MM.1S (cell line): ENCODE results near the gene BPIFB3.

ENCODE experiments used
- DNase-seq: peaks from one replicate; pipeline ENCODE4 v3.0.0-alpha.2; 2015
- H2AFZ ChIP-seq: fragments of 300-600 bp; sonication (generic); 2 replicates; pipeline ENCODE4 v1.6.0; 2016; ENCODE audit warnings: antibody characterized with exemption, low read length
- H3F3A ChIP-seq: fragments of 300-600 bp; sonication (generic); 2 replicates; pipeline ENCODE4 v1.6.1; 2016; ENCODE audit warnings: mild to moderate bottlenecking, antibody characterized with exemption, low read length, moderate library complexity, mixed read lengths; ENCODE audit not compliant: insufficient read depth
- H3K27ac ChIP-seq: fragments of 300-600 bp; sonication (generic); 2 replicates; pipeline ENCODE4 v1.5.1; 2016; ENCODE audit warnings: mild to moderate bottlenecking, low read length
- H3K27me3 ChIP-seq: fragments of 300-600 bp; sonication (generic); replicated peaks from 2 replicates; pipeline ENCODE4 v1.6.0; 2016; ENCODE audit warnings: low read length; ENCODE audit not compliant: insufficient read depth
- H3K36me3 ChIP-seq: fragments of 300-600 bp; sonication (generic); replicated peaks from 2 replicates; pipeline ENCODE4 v1.6.1; 2016; ENCODE audit warnings: mild to moderate bottlenecking, low read length, mixed read lengths; ENCODE audit not compliant: insufficient read depth
- H3K4me1 ChIP-seq: fragments of 300-600 bp; sonication (generic); 2 replicates; pipeline ENCODE4 v1.6.1; 2016; ENCODE audit warnings: low read length, mixed read lengths
- H3K4me2 ChIP-seq: fragments of 300-600 bp; sonication (generic); 2 replicates; pipeline ENCODE4 v1.6.0; 2016; ENCODE audit warnings: low read depth, low read length
- H3K4me3 ChIP-seq: fragments of 300-600 bp; sonication (generic); 2 replicates; pipeline ENCODE4 v1.5.1; 2016; ENCODE audit warnings: low read length, mixed read lengths
- H3K79me2 ChIP-seq: fragments of 300-600 bp; sonication (generic); 2 replicates; pipeline ENCODE4 v1.6.1; 2016; ENCODE audit warnings: mixed run types, low read length, mixed read lengths
- H3K9ac ChIP-seq: fragments of 300-600 bp; sonication (generic); 2 replicates; pipeline ENCODE4 v1.6.1; 2016; ENCODE audit warnings: low read length, mixed read lengths
- H3K9me2 ChIP-seq: fragments of 300-600 bp; sonication (generic); replicated peaks from 2 replicates; pipeline ENCODE4 v1.6.1; 2016; ENCODE audit warnings: mild to moderate bottlenecking, low read length, mixed read lengths; ENCODE audit not compliant: insufficient read depth
- H3K9me3 ChIP-seq: fragments of 300-600 bp; sonication (generic); replicated peaks from 2 replicates; pipeline ENCODE4 v1.6.1; 2016; ENCODE audit warnings: mild to moderate bottlenecking, low read length, mixed read lengths; ENCODE audit not compliant: insufficient read depth
- H4K20me1 ChIP-seq: fragments of 300-600 bp; sonication (generic); 2 replicates; pipeline ENCODE4 v1.6.1; 2016; ENCODE audit warnings: mild to moderate bottlenecking, low read length, moderate library complexity, mixed read lengths; ENCODE audit not compliant: insufficient read depth
- EZH2 ChIP-seq: fragments of 300-600 bp; sonication (generic); optimal IDR thresholded peaks from 2 replicates; pipeline ENCODE3; 2017; ENCODE audit warnings: low read depth, mild to moderate bottlenecking, antibody characterized with exemption, low read length, mixed read lengths
- EZH2phosphoT487 ChIP-seq: fragments of 300-600 bp; sonication (generic); IDR thresholded peaks from 2 replicates; pipeline ENCODE4 v1.6.1; 2018; ENCODE audit warnings: antibody characterized with exemption, low read length
- TF ChIP-seq, protein P1 (sequence below): fragments of 300-600 bp; sonication (generic); IDR thresholded peaks from 2 replicates; pipeline ENCODE4 v1.5.1; 2016; ENCODE audit warnings: antibody characterized with exemption, low read length, mixed read lengths

The BPIFB3 gene, protein sequence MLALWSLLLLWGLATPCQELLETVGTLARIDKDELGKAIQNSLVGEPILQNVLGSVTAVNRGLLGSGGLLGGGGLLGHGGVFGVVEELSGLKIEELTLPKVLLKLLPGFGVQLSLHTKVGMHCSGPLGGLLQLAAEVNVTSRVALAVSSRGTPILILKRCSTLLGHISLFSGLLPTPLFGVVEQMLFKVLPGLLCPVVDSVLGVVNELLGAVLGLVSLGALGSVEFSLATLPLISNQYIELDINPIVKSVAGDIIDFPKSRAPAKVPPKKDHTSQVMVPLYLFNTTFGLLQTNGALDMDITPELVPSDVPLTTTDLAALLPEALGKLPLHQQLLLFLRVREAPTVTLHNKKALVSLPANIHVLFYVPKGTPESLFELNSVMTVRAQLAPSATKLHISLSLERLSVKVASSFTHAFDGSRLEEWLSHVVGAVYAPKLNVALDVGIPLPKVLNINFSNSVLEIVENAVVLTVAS

DNA sequence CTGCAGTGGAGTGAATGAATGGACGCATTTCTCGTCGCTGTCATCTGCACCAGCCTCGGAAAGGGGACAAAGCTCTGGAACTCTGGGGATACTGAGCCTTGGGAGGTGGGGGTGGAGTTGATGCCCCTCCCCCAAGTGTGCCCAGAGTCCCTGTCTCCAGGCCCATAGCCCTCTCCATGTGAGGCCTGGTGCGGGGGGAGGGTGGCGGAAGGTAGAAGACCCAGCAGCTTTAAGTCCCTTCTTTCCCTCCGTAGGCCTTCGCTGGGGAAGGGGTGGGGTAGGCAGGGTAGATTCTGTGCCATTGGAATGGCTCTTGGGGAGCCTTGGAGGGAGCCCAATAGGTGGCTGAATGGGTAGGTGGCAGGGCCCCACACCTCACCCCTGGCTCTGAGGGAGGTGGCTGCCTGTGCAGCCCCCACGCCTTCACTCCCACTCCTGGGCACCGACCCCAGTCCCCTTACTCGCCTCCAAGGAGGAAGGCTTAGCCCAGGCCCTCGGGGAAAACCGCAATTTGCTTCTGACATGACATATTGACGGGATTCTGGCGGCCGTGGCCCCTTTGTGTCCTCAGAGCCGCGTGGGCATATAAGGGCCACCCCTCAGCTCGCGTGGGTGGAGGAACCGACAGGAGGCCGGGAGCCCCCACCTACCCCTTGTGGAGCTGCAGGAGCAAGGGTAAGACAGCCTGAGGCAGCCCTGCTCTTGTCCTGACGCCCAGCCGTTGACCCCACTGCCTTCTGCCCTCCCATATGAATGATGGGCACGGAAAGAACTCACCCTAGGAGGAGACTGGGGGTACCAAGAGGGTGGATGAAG, at the start of gene BPIFB3:
TSS of gene BPIFB3 (plus strand) at position 613 of the 816 bp plus-strand sequence. CDS start 1,533 bp downstream, outside the sequence.
- Histone ChIP-seq H3K4me3 (no peak within 1 kb of the TSS), H3K4me1 (no peaks in the 10 kb centered on the region), H3K36me3 (no peaks in the 10 kb centered on the region), H3F3A (no peaks in the 10 kb centered on the region), H4K20me1 (no peaks in the 10 kb centered on the region), H3K27ac (no peak within 1 kb of the TSS), H2AFZ (no peak within 1 kb of the TSS), H3K79me2 (no peaks in the 10 kb centered on the region), H3K9me3 (no peaks in the 10 kb centered on the region), H3K4me2 (no peak within 1 kb of the TSS), H3K9ac (no peak within 1 kb of the TSS), H3K27me3 (peaks cover 41% of the 10 kb centered on the region), H3K9me2 (no peaks in the 10 kb centered on the region)
- DNase-seq = no peak
- TF ChIP-seq EZH2phosphoT487 = no peak
- TF ChIP-seq EZH2 = no peak
- TF ChIP-seq, protein P1, sequence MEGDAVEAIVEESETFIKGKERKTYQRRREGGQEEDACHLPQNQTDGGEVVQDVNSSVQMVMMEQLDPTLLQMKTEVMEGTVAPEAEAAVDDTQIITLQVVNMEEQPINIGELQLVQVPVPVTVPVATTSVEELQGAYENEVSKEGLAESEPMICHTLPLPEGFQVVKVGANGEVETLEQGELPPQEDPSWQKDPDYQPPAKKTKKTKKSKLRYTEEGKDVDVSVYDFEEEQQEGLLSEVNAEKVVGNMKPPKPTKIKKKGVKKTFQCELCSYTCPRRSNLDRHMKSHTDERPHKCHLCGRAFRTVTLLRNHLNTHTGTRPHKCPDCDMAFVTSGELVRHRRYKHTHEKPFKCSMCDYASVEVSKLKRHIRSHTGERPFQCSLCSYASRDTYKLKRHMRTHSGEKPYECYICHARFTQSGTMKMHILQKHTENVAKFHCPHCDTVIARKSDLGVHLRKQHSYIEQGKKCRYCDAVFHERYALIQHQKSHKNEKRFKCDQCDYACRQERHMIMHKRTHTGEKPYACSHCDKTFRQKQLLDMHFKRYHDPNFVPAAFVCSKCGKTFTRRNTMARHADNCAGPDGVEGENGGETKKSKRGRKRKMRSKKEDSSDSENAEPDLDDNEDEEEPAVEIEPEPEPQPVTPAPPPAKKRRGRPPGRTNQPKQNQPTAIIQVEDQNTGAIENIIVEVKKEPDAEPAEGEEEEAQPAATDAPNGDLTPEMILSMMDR = no peak

DNA sequence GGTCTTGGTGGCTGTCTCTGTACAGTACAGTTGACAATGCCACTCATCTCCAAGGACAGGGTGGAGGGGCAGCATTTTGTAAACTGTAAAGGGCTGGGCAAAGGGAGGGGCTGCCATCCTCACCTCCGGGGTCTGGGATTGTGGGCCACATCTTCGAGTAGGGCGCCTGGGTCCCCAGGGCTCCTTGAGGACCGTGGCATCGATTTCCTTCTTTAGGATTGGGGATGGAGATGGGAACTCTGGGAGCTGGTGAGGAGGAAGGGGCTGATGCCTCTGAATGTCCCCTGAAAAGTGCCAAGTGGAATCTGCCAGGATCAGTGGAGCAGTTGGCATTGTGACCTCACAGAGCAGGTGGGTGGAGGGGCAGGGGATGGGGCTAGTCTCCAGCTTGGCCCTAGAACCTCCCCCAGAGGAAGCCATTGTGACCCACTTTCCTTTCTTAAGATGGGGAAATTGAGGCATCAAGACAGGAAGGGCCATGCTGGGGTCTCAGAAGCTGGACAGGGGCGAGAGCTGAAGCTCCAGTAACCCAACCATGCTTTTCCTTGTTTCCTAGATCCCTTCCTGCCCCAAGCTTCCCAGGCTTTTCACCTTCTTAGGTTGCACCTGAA, 49.5 kb upstream of the BPIFB3 start, which contains the start of gene SUN5:
TSS of gene SUN5 (minus strand) at position 293 of the 611 bp plus-strand sequence. CDS start at position 200, 93 bp downstream.
- Histone ChIP-seq H2AFZ (no peak within 1 kb of the TSS), H3K27me3 (peaks cover 23% of the 10 kb centered on the region), H4K20me1 (no peaks in the 10 kb centered on the region), H3K4me1 (no peaks in the 10 kb centered on the region), H3K9me2 (no peaks in the 10 kb centered on the region), H3K36me3 (no peaks in the 10 kb centered on the region), H3K9ac (no peak within 1 kb of the TSS), H3K9me3 (no peaks in the 10 kb centered on the region), H3K4me3 (no peak within 1 kb of the TSS), H3K27ac (no peak within 1 kb of the TSS), H3F3A (no peaks in the 10 kb centered on the region), H3K4me2 (no peak within 1 kb of the TSS), H3K79me2 (no peaks in the 10 kb centered on the region)
- DNase-seq = no peak
- no peak for TF ChIP-seq EZH2

DNA sequence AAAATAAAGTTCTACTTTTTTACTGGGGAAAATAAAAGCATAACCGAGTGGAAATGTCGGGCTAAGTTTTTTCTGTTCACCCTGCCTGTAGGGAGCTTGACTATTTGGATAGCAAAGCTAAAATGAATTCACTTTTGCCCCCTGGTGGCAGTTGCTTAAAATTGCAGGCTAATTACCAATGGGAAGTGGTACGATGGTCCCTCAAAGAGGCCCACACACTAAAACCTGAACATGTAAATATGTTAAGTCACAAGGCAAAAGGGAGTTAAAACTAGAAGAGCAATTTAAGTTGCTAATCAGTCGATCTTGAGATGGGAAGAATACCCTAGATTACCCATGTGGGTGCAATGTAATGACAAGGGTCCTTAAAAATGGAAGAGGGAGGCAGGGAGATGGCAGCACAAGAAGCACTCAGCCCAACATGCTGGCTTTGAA, 48.6 kb upstream of the BPIFB3 start:
- no peaks in the 10 kb centered on the region for H3K9me3 ChIP-seq
- no peak overlapping the region for H3K4me3 ChIP-seq
- TF ChIP-seq, protein P1 = peak; percentile 71
- TF ChIP-seq EZH2 (no peak), EZH2phosphoT487 (no peak)
- no peak overlapping the region for H3K9ac ChIP-seq
- DNase-seq = peak; percentile 53
- H3K4me1 ChIP-seq = no peaks in the 10 kb centered on the region
- no peaks in the 10 kb centered on the region for H3F3A ChIP-seq
- no peaks in the 10 kb centered on the region for H4K20me1 ChIP-seq
- H3K27ac ChIP-seq = no peak overlapping the region
- no peaks in the 10 kb centered on the region for H3K36me3 ChIP-seq
- H3K79me2 ChIP-seq = no peaks in the 10 kb centered on the region
- peaks cover 32% of the 10 kb centered on the region for H3K27me3 ChIP-seq
- no peak overlapping the region for H2AFZ ChIP-seq
- H3K4me2 ChIP-seq = no peak overlapping the region
- no peaks in the 10 kb centered on the region for H3K9me2 ChIP-seq
